ENCODE measurements around the gene ETV6. TPM values are rescaled to one million over a fixed set of nuclear protein-coding genes. Genes with fewer than 3 reads are reported as not detected.

Gene ETV6
- total and polyA plus RNA-seq, 2 of the 8 experiments (the other 6 are each of a cell fraction or from before 2014, with no cell fraction given), result 5.5 to 23.9 TPM

DNA sequence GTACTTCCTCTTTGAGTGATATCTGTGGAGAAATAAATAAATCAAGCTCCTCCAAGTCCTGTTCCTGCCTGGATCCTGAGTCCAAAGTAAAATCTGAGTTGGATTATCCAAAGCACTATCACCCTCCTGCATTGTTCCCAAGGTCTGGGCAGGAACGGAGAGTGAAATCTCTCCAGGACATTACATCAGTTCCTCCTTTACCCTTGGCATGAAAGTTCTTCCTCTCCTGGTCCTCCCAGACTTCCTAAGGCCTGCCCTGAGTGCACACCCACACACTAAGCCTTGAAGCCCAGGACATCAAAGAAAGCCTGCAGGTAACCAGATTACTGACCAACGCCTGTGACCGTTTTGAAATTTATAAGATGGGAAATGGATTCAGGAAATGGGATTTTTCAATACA, 214.5 kb downstream of the ETV6 start:
- H2AFZ ChIP-seq (ENCODE audit: low read length), result no peak overlapping the region
- peaks cover 0 to 10% (median 1%) of the 10 kb centered on the region in 4 experiments; a peak in 4 of 7 replicates for H3K4me1 ChIP-seq (replicated peaks in 1 of 4; ENCODE audit: control insufficient read depth in 3 of 4, insufficient read depth in 4 of 4, low read length in 3 of 4)
- no peak overlapping the region for H4K5ac ChIP-seq (ENCODE audit: insufficient read length, low read depth, low read length)
- H3K4ac ChIP-seq (replicated peaks; ENCODE audit: insufficient read length, low read depth, low read length), result no peak overlapping the region
- H3K4me3 ChIP-seq (ENCODE audit: extremely low read depth in 1 of 4, insufficient read depth in 2 of 4, low read depth in 3 of 4, low read length in 4 of 4), result no peak overlapping the region
- H2BK5ac ChIP-seq (ENCODE audit: low read depth, low read length), result no peak overlapping the region
- no peaks in the 10 kb centered on the region for H3K79me2 ChIP-seq (ENCODE audit: control insufficient read depth in 1 of 2, insufficient read depth in 2 of 2, low read length in 2 of 2)
- H2BK15ac ChIP-seq (ENCODE audit: low read length), result no peak overlapping the region
- H3K9ac ChIP-seq (replicated peaks in 1 of 4; ENCODE audit: extremely low read depth in 1 of 4, low read depth in 3 of 4, low read length in 3 of 4), result no peak overlapping the region
- no peaks in the 10 kb centered on the region for H3K27me3 ChIP-seq (replicated peaks in 1 of 4; ENCODE audit: control insufficient read depth in 3 of 4, extremely low read depth in 1 of 4, insufficient read depth in 3 of 4, low read length in 3 of 4)
- H4K20me1 ChIP-seq (replicated peaks in 1 of 2; ENCODE audit: control insufficient read depth in 1 of 2, insufficient read depth in 2 of 2, low read length in 2 of 2), result no peaks in the 10 kb centered on the region
- H3K23me2 ChIP-seq (ENCODE audit: low read depth, low read length), result no peaks in the 10 kb centered on the region
- H2BK20ac ChIP-seq (ENCODE audit: low read length), result no peak overlapping the region
- no peak overlapping the region for H3K18ac ChIP-seq (ENCODE audit: extremely low read depth, low read length)
- ChIA-PET CTCF (ENCODE audit: partially characterized antibody) (interaction anchor here (1.0 kb wide), 1 partner anchor 282 kb away, joined by 3 read pairs; no protein-coding TSS in a partner anchor), POLR2A (ENCODE audit: partially characterized antibody) (no interaction called here)
- H3K56ac ChIP-seq (replicated peaks; ENCODE audit: insufficient read length, low read depth, low read length), result no peak overlapping the region
- H3K36me3 ChIP-seq (ENCODE audit: control insufficient read depth in 2 of 4, insufficient read depth in 4 of 4, low read length in 3 of 4), result peaks cover 0 to 3% (median 1%) of the 10 kb centered on the region in 4 experiments; a peak in 1 of 8 replicates
- H3K14ac ChIP-seq (ENCODE audit: insufficient read length), result no peak overlapping the region
- H2BK12ac ChIP-seq (ENCODE audit: low read depth, low read length), result no peak overlapping the region
- H2AK5ac ChIP-seq (ENCODE audit: low read depth, low read length), result no peak overlapping the region
- H3K4me2 ChIP-seq (ENCODE audit: insufficient read depth in 1 of 2, low read depth in 2 of 2, low read length in 2 of 2), result no peak overlapping the region
- DNase-seq (ENCODE audit: low read depth in 1 of 2, low spot score in 2 of 2) (no peak), FAIRE-seq (no peak)
- H4K91ac ChIP-seq (replicated peaks; ENCODE audit: insufficient read length, low read length), result no peak overlapping the region
- H3K23ac ChIP-seq (ENCODE audit: insufficient read length), result no peak overlapping the region
- no peaks in the 10 kb centered on the region; the same call in 1 of the 2 replicates for H3K79me1 ChIP-seq (ENCODE audit: low read depth, low read length)
- no peak overlapping the region for H4K8ac ChIP-seq (ENCODE audit: extremely low read depth, insufficient read depth, low read length)
- 92% methylated on average over 3 of the region's 3 CpGs; no CpG with 5 or more reads in 1 of the 2 experiments for WGBS, 2 experiments (ENCODE audit: extremely low coverage in 1 of 2, insufficient coverage in 1 of 2, insufficient read length in 1 of 2, insufficient replicate concordance in 2 of 2, low coverage in 1 of 2, low lambda C conversion rate in 2 of 2, missing lambda C conversion rate in 1 of 2)
- H3K27ac ChIP-seq (ENCODE audit: low read depth, low read length), result no peak overlapping the region
- no peak overlapping the region for H2BK120ac ChIP-seq (replicated peaks; ENCODE audit: low read depth, low read length)
- H3K9me3 ChIP-seq (ENCODE audit: insufficient read depth in 2 of 2, low read depth in 1 of 2, low read length in 1 of 2), result peaks cover 0 to 4% of the 10 kb centered on the region in 2 experiments; a peak in 1 of 4 replicates
- TF ChIP-seq, protein P1, sequence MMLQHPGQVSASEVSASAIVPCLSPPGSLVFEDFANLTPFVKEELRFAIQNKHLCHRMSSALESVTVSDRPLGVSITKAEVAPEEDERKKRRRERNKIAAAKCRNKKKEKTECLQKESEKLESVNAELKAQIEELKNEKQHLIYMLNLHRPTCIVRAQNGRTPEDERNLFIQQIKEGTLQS (IDR thresholded peaks at IDR 0.05; ENCODE audit: insufficient read depth, low read depth, low read length), result no peak
- TF ChIP-seq, protein P2, sequence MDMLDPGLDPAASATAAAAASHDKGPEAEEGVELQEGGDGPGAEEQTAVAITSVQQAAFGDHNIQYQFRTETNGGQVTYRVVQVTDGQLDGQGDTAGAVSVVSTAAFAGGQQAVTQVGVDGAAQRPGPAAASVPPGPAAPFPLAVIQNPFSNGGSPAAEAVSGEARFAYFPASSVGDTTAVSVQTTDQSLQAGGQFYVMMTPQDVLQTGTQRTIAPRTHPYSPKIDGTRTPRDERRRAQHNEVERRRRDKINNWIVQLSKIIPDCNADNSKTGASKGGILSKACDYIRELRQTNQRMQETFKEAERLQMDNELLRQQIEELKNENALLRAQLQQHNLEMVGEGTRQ (IDR thresholded peaks at IDR 0.05; ENCODE audit: low read length), result no peak
- TF ChIP-seq SIX5 (IDR thresholded peaks at IDR 0.05; ENCODE audit: low read depth, low read length) (no peak), PHF8 (conservative IDR thresholded peaks at IDR 0.05; ENCODE audit: low read depth, low read length) (no peak), POU5F1 (IDR thresholded peaks at IDR 0.05; ENCODE audit: low read depth, low read length) (no peak), KDM1A (IDR thresholded peaks at IDR 0.05; ENCODE audit: borderline replicate concordance, low read length) (no peak), BRCA1 (IDR thresholded peaks at IDR 0.05; ENCODE audit: low read depth, low read length) (no peak), TAF7 (optimal IDR thresholded peaks at IDR 0.05; ENCODE audit: borderline replicate concordance, low read depth, low read length) (no peak), RNF2 (IDR thresholded peaks at IDR 0.05; ENCODE audit: borderline replicate concordance, low read depth, low read length, missing control alignments, poor library complexity, severe bottlenecking) (no peak), SP2 (IDR thresholded peaks at IDR 0.05; ENCODE audit: low read length) (no peak), ZNF274 (IDR thresholded peaks at IDR 0.05; ENCODE audit: borderline replicate concordance, extremely low read depth, low read length) (no peak)
- TF ChIP-seq, protein P3, sequence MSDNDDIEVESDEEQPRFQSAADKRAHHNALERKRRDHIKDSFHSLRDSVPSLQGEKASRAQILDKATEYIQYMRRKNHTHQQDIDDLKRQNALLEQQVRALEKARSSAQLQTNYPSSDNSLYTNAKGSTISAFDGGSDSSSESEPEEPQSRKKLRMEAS (IDR thresholded peaks at IDR 0.05), result no peak

Data from H1 (cell line).